ENCODE data around the gene PGBD5.
"Not testable (repeated sequence)": the region's sequence is repeated elsewhere in the genome, so short reads cannot be mapped to it uniquely, and the experiment has no call there.

The PGBD5 gene

DNA sequence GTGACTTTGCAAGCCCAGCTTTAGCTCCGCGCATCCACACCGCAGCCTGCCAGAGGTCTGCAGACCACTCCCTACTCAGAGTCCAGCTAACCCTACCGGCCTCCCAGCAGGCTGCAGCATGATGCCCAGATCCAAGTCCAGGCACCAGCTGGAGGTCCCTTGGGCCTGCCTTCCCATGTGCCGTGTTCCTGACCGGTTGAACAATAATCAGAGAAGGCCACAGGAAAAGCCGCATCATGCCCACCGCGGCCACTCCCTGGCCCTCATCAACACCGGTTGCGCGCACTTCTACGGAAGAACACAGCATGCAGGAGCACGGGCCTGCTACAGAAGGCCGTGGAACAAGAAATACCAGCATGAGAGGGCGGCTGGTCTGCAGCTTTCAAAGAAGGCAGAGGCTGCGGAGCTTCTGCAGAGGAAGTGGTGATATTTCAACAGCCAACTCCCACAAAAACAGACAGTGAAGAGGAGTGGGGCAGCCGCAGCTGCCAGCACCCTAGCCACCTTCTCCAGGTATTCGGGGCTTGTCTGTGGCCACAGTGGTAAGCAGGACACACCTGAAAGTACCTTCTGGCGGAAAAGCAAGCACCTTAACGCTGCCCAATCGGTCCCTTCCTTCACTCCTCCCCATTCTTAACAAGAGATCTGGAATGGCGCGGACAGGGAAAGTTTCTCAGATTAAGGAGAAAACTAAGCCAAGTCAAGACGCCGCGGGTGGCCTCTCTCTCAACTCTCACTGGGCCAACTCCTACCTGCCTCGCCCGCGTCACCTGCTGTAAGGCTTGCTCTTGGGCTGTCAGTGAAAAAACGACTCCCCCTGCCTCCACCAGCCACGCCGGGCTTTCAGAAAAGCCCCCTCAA is 1.5 kb downstream of the PGBD5 start:
- no peak for DNase-seq

DNA sequence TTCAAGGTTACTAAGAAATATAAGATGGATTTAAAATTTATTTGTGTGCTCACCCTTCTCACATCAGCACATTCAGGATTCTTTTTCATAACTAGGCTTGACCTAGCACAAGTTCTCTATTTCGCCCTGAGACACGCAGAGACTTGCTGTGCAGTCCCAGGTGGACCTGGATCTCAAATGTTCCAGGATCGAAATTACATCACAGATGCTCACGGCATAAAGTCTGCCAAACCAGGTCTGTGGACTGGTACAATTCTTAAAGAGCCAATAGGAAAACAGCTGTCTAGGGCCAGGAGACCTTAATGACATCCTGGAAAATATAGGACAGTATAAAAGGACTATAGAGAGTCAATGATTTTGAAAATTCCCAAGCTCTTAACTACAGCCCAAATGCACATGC is 2.2 kb downstream of the PGBD5 start:
- no peak for DNase-seq

GRCh38 chr1:230423261-230423660 is 2.9 kb downstream of the PGBD5 start:
- DNase-seq, result no peak

GRCh38 chr1:230422221-230422981 is 3.7 kb downstream of the PGBD5 start:
- no peak for DNase-seq

DNA sequence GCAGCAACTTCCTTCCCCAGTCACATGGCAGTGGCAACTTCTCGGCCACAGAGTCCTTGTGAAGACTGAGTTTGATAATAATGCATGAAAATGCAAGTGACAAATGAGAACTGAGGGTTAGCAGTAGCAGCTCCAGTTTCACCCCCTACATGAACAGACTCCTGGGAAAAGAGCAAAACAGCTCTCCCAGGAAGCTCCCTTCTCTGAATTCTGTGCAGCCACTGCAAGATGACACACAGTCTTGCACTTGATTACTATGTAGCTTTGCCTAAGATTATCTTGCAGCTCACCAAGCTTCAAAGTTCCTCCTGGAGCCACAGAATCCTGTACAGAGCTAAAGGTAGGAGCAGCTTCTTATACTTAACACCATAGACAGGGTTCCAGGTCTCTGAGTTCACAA is 4.7 kb downstream of the PGBD5 start:
- DNase-seq, result no peak

GRCh38 chr1:230420372-230420771 is 5.8 kb downstream of the PGBD5 start:
- not testable (repeated sequence) for DNase-seq

- DNase-seq, result no peak
Observed at GRCh38 chr1:230416430-230416829, 9.7 kb downstream of the PGBD5 start.

GRCh38 chr1:230415405-230416132 is 10.6 kb downstream of the PGBD5 start:
- no peak for DNase-seq

- no peak for DNase-seq
Observed at GRCh38 chr1:230414694-230415093, 11.4 kb downstream of the PGBD5 start.

DNA sequence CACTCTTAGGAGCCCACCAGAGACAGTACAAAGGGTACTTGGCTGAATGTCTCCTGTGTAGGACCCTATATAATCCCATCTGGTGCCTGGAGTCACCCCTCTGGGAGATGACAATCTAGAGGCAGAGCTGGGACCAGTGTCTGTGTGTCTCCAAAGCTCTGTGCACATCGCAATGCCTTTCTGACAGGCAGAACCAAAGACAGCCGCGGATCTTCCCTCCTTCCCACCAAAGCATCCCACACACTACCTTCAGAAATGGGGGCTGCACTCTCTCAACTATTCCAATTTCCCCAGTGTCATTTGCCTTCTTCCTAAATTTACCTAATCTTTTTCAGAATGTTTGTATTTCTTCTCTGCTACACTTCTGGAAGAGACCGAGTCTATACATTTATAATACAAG is 12.0 kb downstream of the PGBD5 start:
- no peak for DNase-seq

- DNase-seq, result no peak
Observed at GRCh38 chr1:230413061-230413460, 13.1 kb downstream of the PGBD5 start.

DNA sequence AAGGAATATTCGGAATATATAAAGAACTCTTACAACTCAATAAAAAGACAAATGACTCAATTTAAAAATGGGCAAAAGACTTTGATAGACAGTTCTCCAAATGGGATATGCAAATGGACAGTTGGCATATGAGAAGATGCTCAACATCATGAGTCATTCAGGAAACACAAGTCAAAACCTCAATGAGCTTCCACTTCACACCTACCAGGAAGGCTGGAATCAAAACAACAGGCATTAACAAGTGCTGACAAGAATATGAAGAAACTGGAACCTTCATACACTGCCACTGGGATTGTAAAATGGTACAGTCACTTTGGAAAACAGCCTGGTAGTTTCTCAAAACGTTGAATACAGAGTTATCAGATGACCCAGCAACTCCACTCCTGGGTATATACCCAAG is 17.2 kb downstream of the PGBD5 start:
- no peak for DNase-seq

- DNase-seq, result no peak
Observed at GRCh38 chr1:230407351-230407750, 18.8 kb downstream of the PGBD5 start.

GRCh38 chr1:230406727-230407126 is 19.4 kb downstream of the PGBD5 start:
- DNase-seq, result not testable (repeated sequence)

GRCh38 chr1:230403442-230403841 is 22.7 kb downstream of the PGBD5 start:
- DNase-seq, result no peak

GRCh38 chr1:230401763-230402294 is 24.3 kb downstream of the PGBD5 start:
- DNase-seq, result peak; percentile 47

GRCh38 chr1:230401101-230401500 is 25.0 kb downstream of the PGBD5 start:
- no peak for DNase-seq

GRCh38 chr1:230400007-230400344 is 26.2 kb downstream of the PGBD5 start:
- no peak for DNase-seq

GRCh38 chr1:230399321-230400006 is 26.7 kb downstream of the PGBD5 start:
- DNase-seq, result no peak

DNA sequence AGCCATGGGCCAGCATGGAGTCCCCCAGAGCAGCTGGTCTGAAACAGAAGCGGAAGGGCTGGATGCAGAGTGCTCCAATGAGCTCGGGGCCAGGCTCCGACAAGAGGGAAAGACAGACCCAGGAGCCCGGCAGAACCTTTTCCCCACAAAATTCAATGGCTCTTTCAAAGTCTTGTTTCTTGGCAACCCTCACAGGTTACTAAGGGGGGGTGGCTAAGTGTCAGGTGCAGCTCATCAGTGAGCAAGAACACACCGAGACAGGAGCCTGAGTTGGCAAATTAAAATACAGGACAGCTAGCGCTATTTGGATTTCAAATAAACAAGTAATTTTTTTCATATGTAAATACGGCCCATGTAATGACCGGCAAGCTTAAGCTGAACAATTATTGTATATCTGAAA is 27.3 kb downstream of the PGBD5 start:
- DNase-seq, result no peak

GRCh38 chr1:230396966-230397365 is 29.2 kb downstream of the PGBD5 start:
- no peak for DNase-seq

- DNase-seq, result no peak
Observed at GRCh38 chr1:230395932-230396331, 30.2 kb downstream of the PGBD5 start.

- DNase-seq, result no peak
Observed at GRCh38 chr1:230394741-230395140, 31.4 kb downstream of the PGBD5 start.
